IPS-15b (cell line): ENCODE results near the gene SMPDL3A.

ENCODE experiments used
- H3K27me3 ChIP-seq: one replicate; pipeline ENCODE4 v1.6.1; 2013; ENCODE audit warnings: low read length; ENCODE audit not compliant: control insufficient read depth, insufficient read depth
- H3K36me3 ChIP-seq: one replicate; pipeline ENCODE4 v1.6.1; 2013; ENCODE audit warnings: low read length; ENCODE audit not compliant: control insufficient read depth, insufficient read depth
- H3K4me1 ChIP-seq: one replicate; pipeline ENCODE4 v1.6.1; 2013; ENCODE audit warnings: mild to moderate bottlenecking, low read length; ENCODE audit not compliant: control insufficient read depth, insufficient read depth
- H3K4me3 ChIP-seq: one replicate; pipeline ENCODE4 v1.5.1; 2013; ENCODE audit warnings: low read depth, low read length
- H3K9ac ChIP-seq: one replicate; pipeline ENCODE4 v1.6.1; 2013; ENCODE audit warnings: low read depth, mild to moderate bottlenecking, low read length
- H3K9me3 ChIP-seq: one replicate; pipeline ENCODE4 v1.6.1; 2013; ENCODE audit warnings: mild to moderate bottlenecking, low read length; ENCODE audit not compliant: control insufficient read depth, insufficient read depth

Gene SMPDL3A

GRCh38 chr6:122809001-122809400, 19.9 kb downstream of the SMPDL3A start:
- H3K27me3 ChIP-seq, result no peaks in the 10 kb centered on the region
- H3K4me1 ChIP-seq, result no peaks in the 10 kb centered on the region
- H3K36me3 ChIP-seq, result no peaks in the 10 kb centered on the region
- H3K9ac ChIP-seq, result no peak overlapping the region
- H3K9me3 ChIP-seq, result no peaks in the 10 kb centered on the region
- no peak overlapping the region for H3K4me3 ChIP-seq

DNA sequence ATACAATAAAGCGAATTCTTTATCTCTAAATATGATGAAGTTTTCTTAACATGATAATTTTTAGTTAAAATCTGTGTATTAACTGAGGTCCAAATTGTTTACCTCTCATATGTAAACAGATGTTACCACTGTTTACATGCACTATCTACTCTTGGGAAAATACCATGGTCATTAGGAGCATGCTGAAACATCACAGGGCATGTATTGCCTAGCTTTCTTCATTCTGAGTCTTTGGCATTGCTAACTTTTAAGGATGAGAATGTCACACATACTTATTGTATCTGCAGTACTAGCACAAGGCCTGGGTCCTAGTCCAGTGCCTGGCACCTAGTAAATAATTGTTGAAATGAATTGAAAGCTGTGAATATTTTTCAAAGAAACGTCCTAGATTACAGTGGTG, 20.6 kb downstream of the SMPDL3A start:
- Histone ChIP-seq H3K27me3 (no peaks in the 10 kb centered on the region), H3K9ac (no peak overlapping the region), H3K4me3 (no peak overlapping the region), H3K36me3 (no peaks in the 10 kb centered on the region), H3K9me3 (no peaks in the 10 kb centered on the region), H3K4me1 (no peaks in the 10 kb centered on the region)

- no peak overlapping the region for H3K9ac ChIP-seq
- no peaks in the 10 kb centered on the region for H3K27me3 ChIP-seq
- H3K4me3 ChIP-seq, result no peak overlapping the region
- no peaks in the 10 kb centered on the region for H3K9me3 ChIP-seq
- H3K4me1 ChIP-seq, result no peaks in the 10 kb centered on the region
- H3K36me3 ChIP-seq, result no peaks in the 10 kb centered on the region
These were observed 21.1 kb downstream of the SMPDL3A start for GRCh38 chr6:122810189-122810588.

GRCh38 chr6:122817358-122817757, 28.3 kb downstream of the SMPDL3A start:
- no peak overlapping the region for H3K9ac ChIP-seq
- no peak overlapping the region for H3K4me3 ChIP-seq
- no peaks in the 10 kb centered on the region for H3K36me3 ChIP-seq
- peaks cover 5% of the 10 kb centered on the region for H3K4me1 ChIP-seq
- no peaks in the 10 kb centered on the region for H3K27me3 ChIP-seq
- no peaks in the 10 kb centered on the region for H3K9me3 ChIP-seq

GRCh38 chr6:122817766-122818165, 28.7 kb downstream of the SMPDL3A start:
- no peaks in the 10 kb centered on the region for H3K36me3 ChIP-seq

DNA sequence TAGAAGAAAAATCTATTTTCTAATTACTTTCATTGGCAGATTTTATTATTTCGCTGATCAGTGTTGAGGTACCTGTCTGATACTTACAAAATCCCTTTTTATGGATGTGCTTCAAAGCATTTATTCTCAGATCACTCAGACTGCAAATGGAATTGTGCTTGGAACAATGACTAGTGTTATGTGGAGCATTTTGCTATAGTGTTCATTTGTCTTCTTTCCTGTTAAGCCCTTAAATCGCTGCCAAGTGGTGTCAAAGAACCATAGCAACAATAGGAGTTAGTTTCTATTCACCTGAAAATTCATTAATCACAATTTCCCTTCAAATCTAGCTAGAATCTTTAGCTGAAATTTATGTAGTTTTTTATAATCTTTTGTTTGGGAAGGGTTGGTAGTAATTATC, 29.8 kb downstream of the SMPDL3A start:
- H3K27me3 ChIP-seq, result no peaks in the 10 kb centered on the region
- no peaks in the 10 kb centered on the region for H3K36me3 ChIP-seq
- peaks cover 5% of the 10 kb centered on the region for H3K4me1 ChIP-seq
- no peaks in the 10 kb centered on the region for H3K9me3 ChIP-seq
- H3K9ac ChIP-seq, result no peak overlapping the region
- H3K4me3 ChIP-seq, result no peak overlapping the region

More at GRCh38 chr6:122817766-122818165, 28.7 kb downstream of the SMPDL3A start:
- H3K4me3 ChIP-seq, result no peak overlapping the region
- no peak overlapping the region for H3K9ac ChIP-seq
- no peaks in the 10 kb centered on the region for H3K27me3 ChIP-seq
- no peaks in the 10 kb centered on the region for H3K9me3 ChIP-seq
- peaks cover 5% of the 10 kb centered on the region for H3K4me1 ChIP-seq

- H3K4me3 ChIP-seq, result no peak overlapping the region
- H3K4me1 ChIP-seq, result peaks cover 5% of the 10 kb centered on the region
- H3K9me3 ChIP-seq, result no peaks in the 10 kb centered on the region
- no peak overlapping the region for H3K9ac ChIP-seq
- H3K36me3 ChIP-seq, result no peaks in the 10 kb centered on the region
- H3K27me3 ChIP-seq, result no peaks in the 10 kb centered on the region
These were observed 32.0 kb downstream of the SMPDL3A start for GRCh38 chr6:122821095-122821494.

- H3K9me3 ChIP-seq, result no peaks in the 10 kb centered on the region
- no peaks in the 10 kb centered on the region for H3K27me3 ChIP-seq
- no peak overlapping the region for H3K4me3 ChIP-seq
- H3K36me3 ChIP-seq, result no peaks in the 10 kb centered on the region
- H3K9ac ChIP-seq, result no peak overlapping the region
- H3K4me1 ChIP-seq, result peaks cover 18% of the 10 kb centered on the region
These were observed 36.1 kb downstream of the SMPDL3A start for GRCh38 chr6:122825163-122825562.

GRCh38 chr6:122829456-122829855, 40.4 kb downstream of the SMPDL3A start:
- Histone ChIP-seq H3K36me3 (no peaks in the 10 kb centered on the region), H3K4me3 (peak overlapping the region; percentile 2), H3K27me3 (no peaks in the 10 kb centered on the region), H3K9me3 (no peaks in the 10 kb centered on the region), H3K9ac (no peak overlapping the region), H3K4me1 (peaks cover 25% of the 10 kb centered on the region)

- no peak overlapping the region for H3K4me3 ChIP-seq
- no peaks in the 10 kb centered on the region for H3K27me3 ChIP-seq
- no peak overlapping the region for H3K9ac ChIP-seq
- H3K4me1 ChIP-seq, result peaks cover 25% of the 10 kb centered on the region
- H3K36me3 ChIP-seq, result no peaks in the 10 kb centered on the region
- H3K9me3 ChIP-seq, result no peaks in the 10 kb centered on the region
These were observed 42.5 kb downstream of the SMPDL3A start for GRCh38 chr6:122831511-122831910.

- no peak overlapping the region for H3K9ac ChIP-seq
- no peaks in the 10 kb centered on the region for H3K27me3 ChIP-seq
- peaks cover 25% of the 10 kb centered on the region for H3K4me1 ChIP-seq
- no peaks in the 10 kb centered on the region for H3K36me3 ChIP-seq
- H3K9me3 ChIP-seq, result no peaks in the 10 kb centered on the region
- H3K4me3 ChIP-seq, result no peak overlapping the region
These were observed 43.4 kb downstream of the SMPDL3A start for GRCh38 chr6:122832459-122832858.

- Histone ChIP-seq H3K9ac (no peak overlapping the region), H3K4me3 (no peak overlapping the region), H3K27me3 (no peaks in the 10 kb centered on the region), H3K36me3 (no peaks in the 10 kb centered on the region), H3K9me3 (no peaks in the 10 kb centered on the region), H3K4me1 (peaks cover 25% of the 10 kb centered on the region)
These were observed 44.0 kb downstream of the SMPDL3A start for GRCh38 chr6:122833021-122833491.
